Peyer's patch (tissue), 4 donors: ENCODE results near the gene SNRPN.

Source experiments
- POLR2A ChIP-seq, 2 donors: fragments of 450-650 bp; IDR thresholded peaks; one replicate each; pipeline ENCODE4 v1.5.1; 2017; ENCODE audit warnings: antibody characterized with exemption in 2 of 2, mild to moderate bottlenecking in 2 of 2, moderate library complexity in 2 of 2
- TF ChIP-seq, protein P1 (sequence below), 6 experiments: fragments of 450-650 bp in 4 of 6; fragments of 200-600 bp in 2 of 6; sonication (generic) in 1 of 6; IDR thresholded peaks; one replicate each; pipeline ENCODE4 v1.5.1; 2017 to 2019; ENCODE audit warnings: antibody characterized with exemption in 6 of 6, mild to moderate bottlenecking in 3 of 6, moderate library complexity in 1 of 6

DNA sequence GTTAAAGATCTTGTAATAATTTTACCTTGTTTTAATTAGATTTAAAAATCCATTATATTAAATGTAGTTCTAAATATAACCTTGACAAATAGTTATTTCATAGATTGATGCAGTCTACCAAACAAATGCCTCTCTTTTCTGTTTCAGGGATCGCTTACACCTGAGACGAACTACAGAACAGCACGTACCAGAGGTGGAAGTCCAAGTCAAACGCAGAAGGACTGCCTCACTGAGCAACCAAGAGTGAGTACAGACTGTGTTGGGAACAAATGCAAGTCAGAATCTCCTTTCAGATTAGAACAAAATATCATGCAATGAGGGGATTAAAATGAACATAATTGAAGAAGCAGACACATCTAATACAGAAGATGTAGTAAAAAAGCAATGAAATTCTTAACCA lies 7.2 kb downstream of the SNRPN start:
- TF ChIP-seq, protein P1, sequence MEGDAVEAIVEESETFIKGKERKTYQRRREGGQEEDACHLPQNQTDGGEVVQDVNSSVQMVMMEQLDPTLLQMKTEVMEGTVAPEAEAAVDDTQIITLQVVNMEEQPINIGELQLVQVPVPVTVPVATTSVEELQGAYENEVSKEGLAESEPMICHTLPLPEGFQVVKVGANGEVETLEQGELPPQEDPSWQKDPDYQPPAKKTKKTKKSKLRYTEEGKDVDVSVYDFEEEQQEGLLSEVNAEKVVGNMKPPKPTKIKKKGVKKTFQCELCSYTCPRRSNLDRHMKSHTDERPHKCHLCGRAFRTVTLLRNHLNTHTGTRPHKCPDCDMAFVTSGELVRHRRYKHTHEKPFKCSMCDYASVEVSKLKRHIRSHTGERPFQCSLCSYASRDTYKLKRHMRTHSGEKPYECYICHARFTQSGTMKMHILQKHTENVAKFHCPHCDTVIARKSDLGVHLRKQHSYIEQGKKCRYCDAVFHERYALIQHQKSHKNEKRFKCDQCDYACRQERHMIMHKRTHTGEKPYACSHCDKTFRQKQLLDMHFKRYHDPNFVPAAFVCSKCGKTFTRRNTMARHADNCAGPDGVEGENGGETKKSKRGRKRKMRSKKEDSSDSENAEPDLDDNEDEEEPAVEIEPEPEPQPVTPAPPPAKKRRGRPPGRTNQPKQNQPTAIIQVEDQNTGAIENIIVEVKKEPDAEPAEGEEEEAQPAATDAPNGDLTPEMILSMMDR (IDR thresholded peaks at IDR 0.05) = peak in 1 of 6 experiments; percentile 6
- no peak for TF ChIP-seq POLR2A (IDR thresholded peaks at IDR 0.05)
